AG04449 (cell line): ENCODE measurements around the gene TPP2.

ENCODE experiments used
- CTCF ChIA-PET: fragments of 350-600 bp; formaldehyde crosslinking; extraction: SDS; loops from one replicate; lab custom pipeline; 2021; ENCODE audit warnings: antibody characterized with exemption; lab: Yijun Ruan, JAX
- POLR2A ChIA-PET: fragments of 400-600, 350-600 bp; formaldehyde crosslinking; extraction: SDS; loops from one replicate; lab custom pipeline; 2020; ENCODE audit warnings: antibody characterized with exemption, inconsistent platforms; lab: Yijun Ruan, JAX
- DNase-seq: peaks from one replicate; pipeline ENCODE4 v3.0.0-alpha.2; 2010; ENCODE audit warnings: low read depth, low spot score
- H3K4me3 ChIP-seq: 2 replicates; pipeline ENCODE4 v1.5.1; 2011; ENCODE audit warnings: low read depth, mild to moderate bottlenecking, control low read depth, low read length
- TF ChIP-seq, protein P1 (sequence below): IDR thresholded peaks from one replicate; pipeline ENCODE4 v1.5.1; 2011; ENCODE audit warnings: mild to moderate bottlenecking, moderate library complexity, low read length, control low read depth, inconsistent platforms; ENCODE audit not compliant: insufficient read depth; ENCODE audit errors: missing control alignments

TPP2 gene

DNA sequence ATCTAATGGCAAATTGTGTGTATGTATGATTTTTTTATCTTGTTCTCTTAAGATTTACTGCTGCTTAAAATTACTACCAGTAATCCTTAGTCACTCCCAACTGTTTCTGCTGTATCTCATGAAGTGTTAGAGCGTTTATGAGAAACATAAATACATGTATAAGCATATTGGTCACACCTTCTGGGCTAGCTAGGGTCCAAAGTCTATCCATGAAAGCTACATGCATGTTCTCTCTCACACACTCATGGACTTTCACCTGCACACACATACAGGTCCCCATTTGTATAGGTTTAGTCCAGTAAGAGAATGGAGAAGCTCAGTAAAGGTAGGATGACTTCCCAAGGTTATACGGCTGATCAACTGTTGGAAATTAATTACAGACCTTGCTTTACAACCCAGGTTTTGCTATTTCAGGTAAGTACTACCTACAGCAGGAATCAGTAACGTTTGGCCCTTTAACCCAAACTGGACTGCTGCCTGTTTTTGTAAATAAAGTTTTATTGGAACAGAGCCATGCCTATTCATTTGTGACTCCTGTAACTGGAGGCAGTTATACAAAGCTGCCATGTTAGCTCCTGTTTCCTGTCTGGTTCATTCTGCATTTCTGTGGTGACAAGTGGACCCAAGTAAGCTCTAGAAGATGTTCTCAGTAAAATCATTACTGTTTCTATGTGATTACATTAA is 82.8 kb downstream of the TPP2 start:
- no peak for DNase-seq
- ChIA-PET CTCF (no interaction called here), POLR2A (no interaction called here)
- TF ChIP-seq, protein P1, sequence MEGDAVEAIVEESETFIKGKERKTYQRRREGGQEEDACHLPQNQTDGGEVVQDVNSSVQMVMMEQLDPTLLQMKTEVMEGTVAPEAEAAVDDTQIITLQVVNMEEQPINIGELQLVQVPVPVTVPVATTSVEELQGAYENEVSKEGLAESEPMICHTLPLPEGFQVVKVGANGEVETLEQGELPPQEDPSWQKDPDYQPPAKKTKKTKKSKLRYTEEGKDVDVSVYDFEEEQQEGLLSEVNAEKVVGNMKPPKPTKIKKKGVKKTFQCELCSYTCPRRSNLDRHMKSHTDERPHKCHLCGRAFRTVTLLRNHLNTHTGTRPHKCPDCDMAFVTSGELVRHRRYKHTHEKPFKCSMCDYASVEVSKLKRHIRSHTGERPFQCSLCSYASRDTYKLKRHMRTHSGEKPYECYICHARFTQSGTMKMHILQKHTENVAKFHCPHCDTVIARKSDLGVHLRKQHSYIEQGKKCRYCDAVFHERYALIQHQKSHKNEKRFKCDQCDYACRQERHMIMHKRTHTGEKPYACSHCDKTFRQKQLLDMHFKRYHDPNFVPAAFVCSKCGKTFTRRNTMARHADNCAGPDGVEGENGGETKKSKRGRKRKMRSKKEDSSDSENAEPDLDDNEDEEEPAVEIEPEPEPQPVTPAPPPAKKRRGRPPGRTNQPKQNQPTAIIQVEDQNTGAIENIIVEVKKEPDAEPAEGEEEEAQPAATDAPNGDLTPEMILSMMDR: no peak
- H3K4me3 ChIP-seq: no peak overlapping the region

DNA sequence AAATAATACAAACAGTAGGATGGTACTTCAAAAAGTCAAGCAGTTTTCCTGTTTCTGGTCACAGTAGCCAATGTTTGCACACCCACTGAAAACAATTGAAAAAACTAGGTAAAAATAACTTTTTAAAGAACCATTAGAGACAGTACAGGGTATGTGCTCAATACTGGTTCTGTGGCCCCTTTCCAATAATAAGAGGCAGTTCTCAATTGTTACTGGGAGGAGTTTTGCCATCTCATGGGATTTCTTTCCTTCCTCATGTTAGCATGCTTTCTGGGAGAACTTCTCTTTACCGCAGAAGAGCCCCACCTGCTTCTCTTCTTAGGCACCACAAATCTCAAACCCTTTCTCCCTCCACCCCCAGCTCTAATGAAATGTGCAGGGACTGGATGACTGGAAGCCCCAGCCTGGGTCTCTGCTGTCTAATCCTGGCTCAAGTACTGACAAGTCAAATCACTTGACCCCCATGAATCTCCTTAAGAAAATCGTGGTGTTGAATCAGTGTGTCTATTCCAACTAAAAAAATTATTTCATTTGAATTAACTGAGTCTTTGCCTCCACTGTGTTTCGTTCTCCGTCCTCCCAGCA is 83.4 kb downstream of the TPP2 start:
- POLR2A ChIA-PET: no interaction called here
- DNase-seq: no peak
- no peak overlapping the region for H3K4me3 ChIP-seq
- TF ChIP-seq, protein P1: no peak
- CTCF ChIA-PET: no interaction called here

DNA sequence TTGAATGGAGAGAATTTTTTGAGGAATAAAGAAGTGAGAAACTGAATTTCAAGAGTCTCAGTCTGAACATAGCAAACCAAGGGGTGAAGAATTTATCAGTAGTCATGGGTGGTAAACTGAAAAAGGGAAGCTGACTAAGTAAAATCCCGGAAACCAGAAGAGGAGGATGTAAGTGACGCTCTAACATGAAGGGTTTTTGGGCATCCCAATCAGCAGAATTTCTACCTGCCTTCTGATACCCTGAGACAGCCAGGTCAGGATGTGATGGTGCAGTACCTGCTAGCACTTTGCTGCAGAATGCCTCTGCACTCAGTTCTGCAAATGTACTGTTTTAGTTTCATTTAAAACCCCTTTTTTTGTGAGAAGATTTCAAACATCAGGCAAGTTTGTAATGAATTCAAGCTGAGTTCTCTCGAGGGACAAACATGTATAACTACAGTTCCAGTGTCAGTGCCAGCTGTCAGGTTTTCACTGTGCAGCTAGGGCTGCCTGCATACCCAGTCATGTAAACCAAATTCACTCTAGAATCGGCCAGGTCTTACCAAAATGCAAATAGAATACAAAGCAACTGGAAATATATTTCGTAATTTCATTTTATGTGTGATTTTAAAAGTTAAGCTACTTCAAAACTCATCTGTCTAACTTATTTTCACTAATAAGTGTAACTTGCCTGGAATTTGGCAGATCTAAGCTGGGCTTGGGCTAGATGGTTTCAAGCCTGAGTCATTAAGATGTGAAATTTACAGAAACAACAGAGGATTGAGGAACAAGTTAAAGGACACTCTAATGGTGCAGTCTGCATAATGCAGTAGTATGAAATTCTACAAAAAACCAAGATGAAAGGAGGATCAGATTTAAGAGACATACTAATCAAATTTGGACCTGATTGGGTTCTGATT is 84.3 kb downstream of the TPP2 start:
- CTCF ChIA-PET: interaction anchor here (1.0 kb wide), 1 partner anchor 44 kb away, joined by 4 read pairs; no protein-coding TSS in a partner anchor
- no peak overlapping the region for H3K4me3 ChIP-seq
- POLR2A ChIA-PET: no interaction called here
- no peak for DNase-seq
- TF ChIP-seq, protein P1: no peak

DNA sequence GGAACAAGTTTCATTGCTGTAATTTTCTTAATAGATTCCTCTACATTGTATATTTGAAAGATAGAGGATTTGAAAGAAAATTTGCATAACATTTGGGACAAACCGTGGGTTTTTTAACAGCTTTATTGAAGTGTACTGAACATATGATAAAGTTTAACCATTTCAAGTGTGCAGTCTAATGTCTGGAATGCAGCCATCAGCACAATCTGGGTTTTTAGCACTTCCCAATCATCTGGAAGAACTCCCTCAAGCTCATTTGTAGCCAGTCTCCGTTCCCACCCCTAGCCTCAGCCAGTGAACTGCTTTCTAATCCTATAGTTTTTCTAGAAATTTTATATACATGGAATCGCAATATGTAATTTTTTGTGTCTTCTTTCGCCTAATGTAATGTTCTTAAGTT is 85.4 kb downstream of the TPP2 start:
- H3K4me3 ChIP-seq: no peak overlapping the region
- ChIA-PET POLR2A (no interaction called here), CTCF (interaction anchor here (1.0 to 1.7 kb wide), 2 partner anchors 25 to 43 kb away, joined by 4 to 5 read pairs; no protein-coding TSS in a partner anchor)
- DNase-seq: no peak
- TF ChIP-seq, protein P1: no peak

DNA sequence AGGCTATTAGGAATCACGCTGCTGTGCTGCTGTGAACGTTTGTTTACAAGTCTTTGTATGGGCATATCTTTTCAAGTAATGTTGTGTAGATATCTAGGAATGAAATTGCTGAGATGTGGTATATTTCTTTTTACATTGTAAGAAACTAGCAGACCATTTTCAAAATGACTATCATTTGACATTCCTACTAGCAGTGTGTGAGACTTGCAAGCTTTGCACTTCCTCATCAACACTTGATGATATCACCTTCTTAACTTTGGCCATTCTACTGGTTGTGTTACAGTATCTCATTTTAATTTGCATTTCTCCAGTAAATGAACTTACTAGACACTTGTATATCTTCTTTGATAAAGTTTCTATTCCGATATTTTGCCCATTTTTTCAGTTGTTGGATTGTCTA is 85.9 kb downstream of the TPP2 start:
- POLR2A ChIA-PET: no interaction called here
- no peak overlapping the region for H3K4me3 ChIP-seq
- CTCF ChIA-PET: interaction anchor here (1.7 kb wide), 1 partner anchor 24 kb away, joined by 5 read pairs; no protein-coding TSS in a partner anchor
- TF ChIP-seq, protein P1: no peak
- no peak for DNase-seq

DNA sequence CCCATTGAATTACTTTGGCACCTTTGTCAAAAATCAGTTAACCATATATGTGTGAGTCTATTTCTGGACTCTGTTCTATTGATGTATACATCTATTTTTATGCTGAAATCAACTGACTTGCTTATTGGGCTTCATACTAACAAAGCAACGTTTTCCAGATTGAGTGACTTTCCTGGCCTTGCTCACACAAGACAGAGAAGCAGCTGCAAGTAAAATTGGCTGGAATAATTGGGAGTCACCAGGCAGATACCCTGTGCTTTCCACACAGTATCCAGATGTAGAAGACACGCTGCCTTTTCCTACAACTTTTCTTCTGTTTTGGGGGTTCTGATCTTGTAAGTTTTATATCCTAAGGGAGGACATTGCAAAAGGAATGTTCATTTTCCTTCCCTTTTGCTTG is 86.9 kb downstream of the TPP2 start:
- ChIA-PET POLR2A (no interaction called here), CTCF (no interaction called here)
- TF ChIP-seq, protein P1: no peak

More for the DNA sequence above, 86.9 kb downstream of the TPP2 start:
- DNase-seq: no peak
- no peak overlapping the region for H3K4me3 ChIP-seq
